KMS-11 (cell line): ENCODE results near the gene SGO2.
"Not testable (repeated sequence)": the region's sequence is repeated elsewhere in the genome, so short reads cannot be mapped to it uniquely, and the experiment has no call there.

Experiments
- H2AFZ ChIP-seq: fragments of 200-600 bp; sonication (generic); 2 replicates; pipeline ENCODE4 v1.6.1; 2016; ENCODE audit warnings: antibody characterized with exemption, mixed run types, low read depth
- H3K27ac ChIP-seq: fragments of 200-600 bp; sonication (generic); 2 replicates; pipeline ENCODE4 v1.6.1; 2016; ENCODE audit warnings: mild to moderate bottlenecking, mixed run types
- H3K27me3 ChIP-seq: fragments of 200-600 bp; sonication (generic); 2 replicates; pipeline ENCODE4 v1.6.1; 2017; ENCODE audit warnings: mild to moderate bottlenecking, low read depth, mixed run types, moderate library complexity; ENCODE audit not compliant: insufficient read depth
- H3K36me3 ChIP-seq: fragments of 200-600 bp; sonication (generic); 2 replicates; pipeline ENCODE4 v1.6.1; 2017; ENCODE audit warnings: mild to moderate bottlenecking, mixed run types; ENCODE audit not compliant: insufficient read depth
- H3K4me1 ChIP-seq: fragments of 200-600 bp; sonication (generic); 2 replicates; pipeline ENCODE4 v1.6.1; 2016; ENCODE audit warnings: mild to moderate bottlenecking, low read depth, mixed run types; ENCODE audit not compliant: poor library complexity, severe bottlenecking
- H3K4me2 ChIP-seq: fragments of 200-600 bp; sonication (generic); 2 replicates; pipeline ENCODE4 v1.7.0; 2016; ENCODE audit warnings: mild to moderate bottlenecking, mixed run types
- H3K4me3 ChIP-seq: fragments of 200-600 bp; sonication (generic); IDR thresholded peaks from 2 replicates; pipeline ENCODE4 v1.6.1; 2017; ENCODE audit warnings: low read depth, low read length, mixed read lengths; ENCODE audit not compliant: insufficient read depth
- H3K79me2 ChIP-seq: fragments of 200-600 bp; sonication (generic); 2 replicates; pipeline ENCODE4 v1.6.1; 2016; ENCODE audit warnings: low read depth, mixed run types; ENCODE audit not compliant: insufficient read depth
- H3K9ac ChIP-seq: fragments of 200-600 bp; sonication (generic); 2 replicates; pipeline ENCODE4 v1.6.1; 2016; ENCODE audit warnings: mild to moderate bottlenecking, mixed run types
- H4K20me1 ChIP-seq: fragments of 200-600 bp; sonication (generic); 2 replicates; pipeline ENCODE4 v1.6.1; 2016; ENCODE audit warnings: mild to moderate bottlenecking, mixed run types; ENCODE audit not compliant: insufficient read depth
- CTCF ChIP-seq: fragments of 200-600 bp; sonication (generic); conservative IDR thresholded peaks from 2 replicates; pipeline ENCODE4 v1.6.1; 2017; ENCODE audit warnings: low read depth, mild to moderate bottlenecking, antibody characterized with exemption, low read length, moderate library complexity, mixed read lengths

The SGO2 gene

GRCh38 chr2:200603972-200604371 lies 78.0 kb downstream of the SGO2 start:
- H4K20me1 ChIP-seq, result no peaks in the 10 kb centered on the region
- no peaks in the 10 kb centered on the region for H3K36me3 ChIP-seq
- H3K9ac ChIP-seq, result no peak overlapping the region

GRCh38 chr2:200604571-200605255 lies 78.7 kb downstream of the SGO2 start:
- TF ChIP-seq CTCF, result no peak
- Histone ChIP-seq H3K79me2 (no peaks in the 10 kb centered on the region), H3K9ac (no peak overlapping the region), H3K4me2 (no peak overlapping the region), H3K27me3 (no peaks in the 10 kb centered on the region), H3K4me3 (no peak overlapping the region), H2AFZ (no peak overlapping the region), H3K4me1 (no peaks in the 10 kb centered on the region), H4K20me1 (no peaks in the 10 kb centered on the region), H3K36me3 (no peaks in the 10 kb centered on the region), H3K27ac (no peak overlapping the region)

More at GRCh38 chr2:200603972-200604371, 78.0 kb downstream of the SGO2 start:
- no peak overlapping the region for H3K4me2 ChIP-seq
- no peak overlapping the region for H3K27ac ChIP-seq
- H3K4me3 ChIP-seq, result no peak overlapping the region
- no peaks in the 10 kb centered on the region for H3K27me3 ChIP-seq
- no peak for TF ChIP-seq CTCF
- H3K4me1 ChIP-seq, result no peaks in the 10 kb centered on the region
- H2AFZ ChIP-seq, result no peak overlapping the region
- no peaks in the 10 kb centered on the region for H3K79me2 ChIP-seq

GRCh38 chr2:200608341-200609027 lies 82.5 kb downstream of the SGO2 start:
- H3K36me3 ChIP-seq, result no peaks in the 10 kb centered on the region
- H3K4me2 ChIP-seq, result no peak overlapping the region
- no peak overlapping the region for H3K27ac ChIP-seq
- H3K79me2 ChIP-seq, result no peaks in the 10 kb centered on the region
- H2AFZ ChIP-seq, result no peak overlapping the region
- TF ChIP-seq CTCF, result no peak
- H3K4me3 ChIP-seq, result no peak overlapping the region
- no peaks in the 10 kb centered on the region for H3K27me3 ChIP-seq
- H3K4me1 ChIP-seq, result no peaks in the 10 kb centered on the region
- no peaks in the 10 kb centered on the region for H4K20me1 ChIP-seq
- no peak overlapping the region for H3K9ac ChIP-seq

- Histone ChIP-seq H3K79me2 (no peaks in the 10 kb centered on the region), H2AFZ (no peak overlapping the region), H3K4me2 (no peak overlapping the region), H3K4me3 (no peak overlapping the region), H3K27me3 (no peaks in the 10 kb centered on the region), H3K9ac (no peak overlapping the region), H3K4me1 (no peaks in the 10 kb centered on the region), H3K27ac (no peak overlapping the region), H4K20me1 (no peaks in the 10 kb centered on the region), H3K36me3 (no peaks in the 10 kb centered on the region)
- TF ChIP-seq CTCF, result no peak
Measured at GRCh38 chr2:200609028-200609614, 83.1 kb downstream of the SGO2 start.

GRCh38 chr2:200610217-200610616 lies 84.2 kb downstream of the SGO2 start:
- not testable (repeated sequence) for H3K36me3 ChIP-seq, H3K27ac ChIP-seq, H4K20me1 ChIP-seq, H3K9ac ChIP-seq, H3K79me2 ChIP-seq, H3K4me3 ChIP-seq, H3K4me1 ChIP-seq, H2AFZ ChIP-seq, H3K27me3 ChIP-seq, H3K4me2 ChIP-seq
